ENCODE measurements around the gene MCTS1. TPM values are rescaled to one million over a fixed set of nuclear protein-coding genes. Genes with fewer than 3 reads are reported as not detected.
"Not testable (repeated sequence)": the region's sequence is repeated elsewhere in the genome, so short reads cannot be mapped to it uniquely, and the experiment has no call there.

The MCTS1 gene
- total RNA-seq, 1 donor from 2014 or later, result 28.4 TPM

- Histone ChIP-seq H3K27me3 (no peaks in the 10 kb centered on the region), H3K4me1 (no peaks in the 10 kb centered on the region), H3K4me3 (no peak overlapping the region), H3K36me3 (no peaks in the 10 kb centered on the region), H3K9me3 (no peaks in the 10 kb centered on the region), H3K27ac (no peak overlapping the region)
- ATAC-seq (no peak), DNase-seq (no peak)
- intact Hi-C loops (cut with DNase I), result no loop called here
- TF ChIP-seq, protein P1, sequence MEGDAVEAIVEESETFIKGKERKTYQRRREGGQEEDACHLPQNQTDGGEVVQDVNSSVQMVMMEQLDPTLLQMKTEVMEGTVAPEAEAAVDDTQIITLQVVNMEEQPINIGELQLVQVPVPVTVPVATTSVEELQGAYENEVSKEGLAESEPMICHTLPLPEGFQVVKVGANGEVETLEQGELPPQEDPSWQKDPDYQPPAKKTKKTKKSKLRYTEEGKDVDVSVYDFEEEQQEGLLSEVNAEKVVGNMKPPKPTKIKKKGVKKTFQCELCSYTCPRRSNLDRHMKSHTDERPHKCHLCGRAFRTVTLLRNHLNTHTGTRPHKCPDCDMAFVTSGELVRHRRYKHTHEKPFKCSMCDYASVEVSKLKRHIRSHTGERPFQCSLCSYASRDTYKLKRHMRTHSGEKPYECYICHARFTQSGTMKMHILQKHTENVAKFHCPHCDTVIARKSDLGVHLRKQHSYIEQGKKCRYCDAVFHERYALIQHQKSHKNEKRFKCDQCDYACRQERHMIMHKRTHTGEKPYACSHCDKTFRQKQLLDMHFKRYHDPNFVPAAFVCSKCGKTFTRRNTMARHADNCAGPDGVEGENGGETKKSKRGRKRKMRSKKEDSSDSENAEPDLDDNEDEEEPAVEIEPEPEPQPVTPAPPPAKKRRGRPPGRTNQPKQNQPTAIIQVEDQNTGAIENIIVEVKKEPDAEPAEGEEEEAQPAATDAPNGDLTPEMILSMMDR (IDR thresholded peaks at IDR 0.05), result no peak
Observed at GRCh38 chrX:120638619-120639018, 34.7 kb downstream of the MCTS1 start.

DNA sequence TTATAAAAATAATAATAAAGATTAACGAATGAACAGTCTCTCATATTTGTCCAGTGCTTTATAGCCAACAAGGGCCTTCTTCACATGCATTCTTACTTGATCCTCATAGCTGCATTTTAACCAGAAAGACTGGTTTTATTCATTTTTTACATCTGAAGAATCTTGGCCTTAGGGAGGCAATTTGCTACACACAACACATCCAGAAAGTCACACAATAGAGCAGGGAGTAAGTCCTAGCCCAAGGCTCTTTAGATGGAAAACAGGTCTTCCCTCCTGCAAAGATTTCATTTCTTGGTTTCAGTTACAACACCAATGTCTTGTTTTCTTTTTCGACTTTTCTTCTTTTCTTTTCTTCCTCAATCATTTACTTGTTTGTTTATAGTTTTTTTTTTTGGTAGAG, 39.0 kb downstream of the MCTS1 start:
- TF ChIP-seq, protein P1 (IDR thresholded peaks at IDR 0.05), result no peak
- intact Hi-C loops (cut with DNase I), result no loop called here

GRCh38 chrX:120647127-120647526, 43.2 kb downstream of the MCTS1 start:
- TF ChIP-seq, protein P1 (IDR thresholded peaks at IDR 0.05), result no peak
- Histone ChIP-seq H3K4me3 (no peak overlapping the region), H3K9me3 (no peaks in the 10 kb centered on the region), H3K4me1 (no peaks in the 10 kb centered on the region), H3K27me3 (no peaks in the 10 kb centered on the region), H3K27ac (no peak overlapping the region), H3K36me3 (no peaks in the 10 kb centered on the region)
- DNase-seq (no peak), ATAC-seq (no peak)
- intact Hi-C loops (cut with DNase I), result no loop called here

More for the DNA sequence above, 39.0 kb downstream of the MCTS1 start:
- Histone ChIP-seq H3K27ac (no peak overlapping the region), H3K36me3 (no peaks in the 10 kb centered on the region), H3K9me3 (no peaks in the 10 kb centered on the region), H3K4me3 (no peak overlapping the region), H3K4me1 (no peaks in the 10 kb centered on the region), H3K27me3 (no peaks in the 10 kb centered on the region)
- ATAC-seq (no peak), DNase-seq (no peak)

- ATAC-seq; H3K27me3 ChIP-seq; H3K27ac ChIP-seq; intact Hi-C loops (cut with DNase I); DNase-seq; H3K4me1 ChIP-seq; H3K9me3 ChIP-seq; H3K4me3 ChIP-seq; H3K36me3 ChIP-seq: not testable (repeated sequence)
Observed at GRCh38 chrX:120652256-120652655, 48.4 kb downstream of the MCTS1 start.

DNA sequence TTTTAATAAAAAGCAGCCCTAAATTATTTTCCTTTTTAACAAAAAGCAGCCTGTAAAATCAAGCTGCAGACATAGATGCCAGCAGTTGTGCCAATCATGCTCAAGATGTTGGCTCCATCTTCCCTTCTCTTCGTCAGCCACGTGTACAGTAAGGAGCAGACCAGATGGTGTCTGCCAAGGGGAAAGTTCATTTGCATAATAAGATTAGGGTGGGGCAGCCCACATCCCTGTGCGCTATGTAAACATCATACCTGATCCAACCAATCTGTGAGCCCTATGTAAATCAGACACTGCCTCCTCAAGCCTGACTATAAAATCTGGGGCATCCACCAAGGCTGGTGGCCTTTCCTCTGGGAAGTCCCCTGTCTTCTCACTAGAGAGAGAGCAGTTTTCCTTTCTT, 49.1 kb downstream of the MCTS1 start:
- Histone ChIP-seq H3K36me3 (no peaks in the 10 kb centered on the region), H3K4me3 (no peak overlapping the region), H3K9me3 (no peaks in the 10 kb centered on the region), H3K27me3 (no peaks in the 10 kb centered on the region), H3K27ac (no peak overlapping the region), H3K4me1 (no peaks in the 10 kb centered on the region)
- TF ChIP-seq, protein P1 (IDR thresholded peaks at IDR 0.05), result no peak
- intact Hi-C loops (cut with DNase I), result no loop called here
- DNase-seq (no peak), ATAC-seq (no peak)

DNA sequence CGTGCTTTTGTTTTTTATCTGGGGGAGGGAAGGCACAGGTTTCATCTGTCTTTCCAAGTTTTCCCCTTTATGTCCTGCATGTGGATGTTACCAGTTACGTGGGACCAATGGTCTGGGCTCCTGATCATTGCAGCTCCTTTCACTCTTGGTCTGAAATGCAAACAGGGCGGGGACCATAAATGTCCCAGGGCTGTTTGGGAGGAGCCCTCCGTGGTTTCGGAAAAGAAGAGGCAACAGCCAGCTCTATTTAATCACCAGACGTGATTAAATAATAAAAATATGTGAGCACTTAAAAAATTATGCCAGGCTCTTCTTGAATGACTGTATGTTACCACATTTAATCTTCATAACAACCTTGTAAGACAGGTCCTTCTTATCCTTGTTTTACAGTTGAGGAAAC, 56.7 kb downstream of the MCTS1 start:
- DNase-seq (no peak), ATAC-seq (no peak)
- Histone ChIP-seq H3K4me3 (no peak overlapping the region), H3K36me3 (no peaks in the 10 kb centered on the region), H3K4me1 (no peaks in the 10 kb centered on the region), H3K27ac (no peak overlapping the region), H3K9me3 (no peaks in the 10 kb centered on the region), H3K27me3 (no peaks in the 10 kb centered on the region)
- intact Hi-C loops (cut with DNase I), result no loop called here
- TF ChIP-seq, protein P1 (IDR thresholded peaks at IDR 0.05), result no peak

Other genes starting within 250 kb of the MCTS1 start
- gene ATP1B4, start 242.0 kb upstream of the MCTS1 start, total RNA-seq, result not detected
- gene LAMP2, start 134.8 kb upstream of the MCTS1 start, total RNA-seq, result 138 TPM
- gene CUL4B, start 43.1 kb upstream of the MCTS1 start, total RNA-seq, result 38.6 TPM
- gene C1GALT1C1, start 26.0 kb downstream of the MCTS1 start, total RNA-seq, result 24.0 TPM

Data from upper lobe of right lung (tissue), 1 donor.